HG03280 (cell line): Measurements from ENCODE around the gene SPARC.
A peak's percentile ranks its signal among the peaks of the same experiment; 100 is the strongest.

Source experiments
- ATAC-seq: cut with Tn5 transposase; IDR thresholded peaks from one replicate; pipeline ENCODE4 v1.9.1; 2021; ENCODE audit warnings: mild to moderate bottlenecking, moderate library complexity; ENCODE audit not compliant: unreplicated experiment

SPARC gene

GRCh38 chr5:151628112-151628823 is 58.4 kb downstream of the SPARC start:
- ATAC-seq, result no peak

DNA sequence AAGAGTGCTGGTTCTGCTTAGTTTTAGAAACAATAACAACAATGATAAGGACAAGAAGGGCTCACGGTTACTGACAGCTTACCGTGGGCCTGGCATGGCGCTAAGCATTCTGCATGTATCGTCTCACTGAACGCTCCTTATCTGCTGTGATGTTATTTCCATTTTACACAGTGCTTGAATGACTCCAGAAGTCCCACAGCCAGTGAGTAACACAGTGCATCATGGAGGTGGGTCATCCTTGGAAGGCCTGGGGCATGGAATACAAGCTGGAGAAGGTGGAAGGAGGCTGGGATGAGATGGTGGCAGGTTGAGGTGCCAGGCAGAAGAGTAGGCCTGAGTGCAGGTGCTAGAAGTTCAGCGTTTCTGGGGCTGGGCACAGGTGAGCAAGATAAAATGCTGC is 59.1 kb downstream of the SPARC start:
- ATAC-seq, result no peak

- ATAC-seq, result no peak
Observed at GRCh38 chr5:151625285-151625684, 61.4 kb downstream of the SPARC start.

DNA sequence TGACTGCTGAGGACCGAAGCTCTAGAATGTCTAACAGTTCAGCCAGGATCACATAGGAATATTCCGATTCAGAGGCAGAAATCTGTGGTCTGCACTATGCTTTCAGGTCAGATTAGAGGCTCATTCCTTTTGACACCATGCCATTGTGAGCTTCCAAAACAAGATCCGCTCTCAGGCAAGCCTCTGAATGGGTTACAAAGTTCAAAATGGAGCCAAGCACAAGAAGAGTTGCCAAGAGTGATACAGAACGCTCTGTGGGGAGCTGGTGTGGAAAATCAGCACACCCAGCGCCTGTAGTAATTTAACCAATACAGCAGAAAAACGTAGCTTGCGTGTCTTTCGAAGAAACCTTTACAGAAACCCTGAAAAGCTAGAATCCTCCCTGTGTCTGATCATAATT is 62.2 kb downstream of the SPARC start:
- no peak for ATAC-seq

GRCh38 chr5:151622367-151623088 is 64.2 kb downstream of the SPARC start:
- ATAC-seq, result no peak

DNA sequence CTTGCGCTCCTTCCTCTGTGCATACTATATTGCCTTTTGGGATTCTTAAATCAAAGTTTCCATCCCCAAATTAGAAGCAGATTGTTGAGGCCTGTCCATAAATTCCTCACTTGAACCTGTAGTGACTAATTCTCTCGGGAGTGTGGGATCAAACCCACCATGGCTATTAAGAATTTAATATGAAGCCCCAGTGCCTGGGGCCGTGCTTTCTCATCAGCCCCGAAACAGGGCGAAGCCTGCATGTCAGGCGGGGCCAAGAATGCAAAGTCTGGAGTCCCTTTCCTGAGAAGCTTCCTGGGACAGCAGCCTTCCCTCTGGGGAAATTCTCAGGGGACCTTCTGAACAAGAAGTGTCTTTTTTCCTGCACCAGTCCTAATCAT is 66.3 kb downstream of the SPARC start:
- no peak for ATAC-seq

DNA sequence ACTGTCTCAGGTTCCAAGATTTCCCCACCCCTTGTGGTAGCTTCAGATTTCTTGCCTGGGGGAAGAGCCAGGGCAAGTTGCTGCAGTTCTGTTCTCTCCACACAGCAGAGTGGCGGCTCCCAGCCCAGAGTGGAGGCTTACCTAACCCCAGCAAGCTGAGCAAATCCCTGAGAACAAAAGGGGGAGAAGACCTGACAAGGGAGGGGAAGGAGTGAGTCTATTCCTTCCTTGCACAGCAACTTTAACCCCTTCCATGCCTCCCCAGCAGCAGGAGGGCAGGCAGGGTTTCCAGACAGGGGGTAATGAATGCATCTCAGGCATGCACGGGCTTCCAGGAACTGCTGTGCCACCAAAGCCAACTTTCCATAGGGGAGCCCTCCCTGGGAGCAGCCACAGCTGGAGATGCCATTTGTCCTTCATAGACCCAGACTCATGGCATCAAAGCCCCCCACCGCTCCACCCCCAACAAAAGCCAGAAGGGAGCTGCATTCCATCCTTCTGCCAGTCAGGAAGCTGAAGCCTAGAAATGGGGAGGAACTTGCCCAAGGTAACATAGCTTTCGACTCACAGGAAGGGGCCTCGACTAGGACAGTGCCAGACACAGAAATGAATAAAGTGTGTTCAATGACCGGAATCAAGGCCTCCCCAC is 66.8 kb downstream of the SPARC start:
- no peak for ATAC-seq

- no peak for ATAC-seq
Observed at GRCh38 chr5:151618907-151619306, 67.8 kb downstream of the SPARC start.

- ATAC-seq, result no peak
Observed at GRCh38 chr5:151617841-151618710, 68.6 kb downstream of the SPARC start.

GRCh38 chr5:151617383-151617840 is 69.3 kb downstream of the SPARC start:
- no peak for ATAC-seq

GRCh38 chr5:151615431-151615830 is 71.3 kb downstream of the SPARC start:
- ATAC-seq, result no peak

GRCh38 chr5:151614565-151614964 is 72.2 kb downstream of the SPARC start:
- ATAC-seq, result no peak

DNA sequence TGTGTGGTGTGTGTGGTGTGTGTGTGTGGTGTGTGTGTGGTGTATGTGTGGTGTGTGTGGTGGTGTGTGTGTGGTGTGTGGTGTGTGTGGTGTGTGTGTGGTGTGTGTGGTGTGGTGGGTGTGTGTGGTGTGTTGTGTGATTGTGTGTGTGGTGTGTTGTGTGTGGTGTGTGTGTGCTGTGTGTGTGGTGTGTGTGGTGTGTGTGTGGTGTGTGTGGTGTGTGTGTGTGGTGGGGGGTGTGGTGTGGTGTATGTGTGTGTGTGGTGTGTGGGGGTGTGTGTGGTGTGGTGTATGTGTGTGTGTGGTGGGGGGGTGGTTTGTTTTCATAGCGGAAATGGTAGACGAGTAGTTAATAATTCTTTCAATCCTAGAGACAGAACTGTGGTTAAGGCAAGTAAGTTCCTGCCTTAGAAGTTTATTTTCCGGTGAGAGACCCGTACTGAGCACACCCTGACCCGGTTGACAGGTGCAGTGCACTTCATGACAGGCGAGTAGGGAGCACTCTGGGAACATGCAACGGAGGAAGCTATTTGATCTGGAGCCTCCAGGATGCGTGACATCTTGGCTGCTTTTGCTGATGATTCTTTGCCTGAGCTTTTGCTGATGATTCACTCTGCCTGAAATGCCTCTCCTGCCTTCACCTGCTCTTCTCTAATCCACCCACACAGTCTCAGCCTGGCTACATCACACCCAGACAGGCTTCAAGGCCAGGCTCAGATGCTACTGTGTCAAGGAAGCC is 73.9 kb downstream of the SPARC start:
- peak; percentile 46 for ATAC-seq

DNA sequence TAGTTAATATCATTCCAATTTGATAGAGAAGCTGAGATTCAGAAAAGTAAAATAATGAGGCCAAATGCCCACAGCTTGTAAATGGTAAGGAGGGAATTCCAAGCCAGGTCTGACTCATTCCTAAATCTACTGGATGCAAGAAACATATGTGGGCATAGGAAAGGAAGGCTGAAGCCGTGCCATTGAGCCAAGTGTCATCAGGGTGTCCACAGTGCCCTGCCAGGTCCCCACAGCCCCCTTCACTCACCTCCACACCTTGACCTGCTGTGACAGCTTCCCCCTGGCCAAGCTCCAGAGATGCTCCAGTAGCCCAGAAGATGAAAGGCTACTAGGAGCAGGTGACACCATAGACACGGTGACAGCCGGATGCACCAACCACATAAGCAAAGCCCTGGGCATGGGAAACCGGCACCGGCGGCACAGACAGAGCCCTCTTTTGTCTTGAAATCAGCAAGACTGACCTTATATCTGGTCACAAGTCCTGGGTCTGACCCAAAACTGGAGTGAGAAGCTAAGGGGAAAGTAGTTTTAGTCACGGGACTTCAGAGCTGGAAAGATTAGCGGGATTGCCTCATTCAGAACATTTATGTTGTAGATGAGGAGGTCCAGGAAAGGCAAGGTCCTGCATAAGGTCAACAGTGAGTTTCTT is 75.5 kb downstream of the SPARC start:
- ATAC-seq, result no peak
